ENCODE measurements around the gene ACTR1A.

ACTR1A gene

DNA sequence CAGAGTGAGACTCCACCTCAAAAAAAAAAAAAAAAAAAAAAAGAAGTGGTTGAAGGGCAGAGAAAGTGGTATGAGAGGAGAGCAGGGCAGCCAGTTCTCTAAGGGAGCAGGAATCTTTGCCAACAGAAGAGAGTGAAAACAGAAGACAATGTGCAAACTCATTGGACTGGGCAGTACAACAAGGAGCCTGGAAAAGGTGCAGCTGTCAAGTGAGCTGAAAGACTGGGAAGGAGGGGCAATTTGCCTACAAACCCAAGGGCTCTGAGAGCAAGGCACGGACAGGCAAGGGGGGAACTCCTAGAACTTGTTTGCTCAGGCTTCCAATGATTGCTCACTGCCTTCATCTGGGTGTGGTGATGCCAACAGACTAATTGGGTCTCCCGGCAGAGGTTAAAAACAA lies 9.5 kb downstream of the ACTR1A start:
- CTCF ChIA-PET: no interaction called here
- POLR2A ChIA-PET: no interaction called here
- peak; percentile 65 for TF ChIP-seq ZNF384 (IDR thresholded peaks at IDR 0.05)
- no peak for TF ChIP-seq L3MBTL2 (conservative IDR thresholded peaks at IDR 0.05)
- DNase-seq (ENCODE audit: extremely low spot score): no peak

DNA sequence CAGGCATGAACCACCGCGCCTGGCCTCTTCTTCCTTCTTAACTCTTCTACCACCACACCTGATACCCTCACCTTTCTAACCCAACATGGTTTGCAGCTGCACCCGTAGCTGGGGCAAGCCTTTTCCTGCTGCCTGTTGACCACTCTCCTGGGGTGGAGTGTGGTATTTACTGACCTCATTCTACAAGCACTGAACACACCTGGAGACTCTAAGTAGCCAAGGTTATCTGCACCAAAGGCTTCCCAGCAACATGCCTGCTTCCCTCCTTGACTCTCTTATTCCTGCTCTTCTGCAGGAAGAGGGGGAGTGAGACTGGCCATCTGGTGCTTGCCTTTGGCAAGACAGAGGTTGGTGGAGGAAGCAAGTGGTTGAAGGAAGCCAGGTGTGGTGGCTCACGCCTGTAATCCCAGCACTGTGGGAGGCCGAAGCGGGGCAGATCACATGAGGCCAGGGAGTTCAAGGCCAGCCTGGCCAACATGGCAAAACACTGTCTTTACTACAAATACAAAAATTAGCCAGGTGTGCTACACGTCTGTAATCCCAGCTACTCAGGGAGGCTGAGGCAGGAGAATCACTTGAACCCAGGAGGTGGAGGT lies 10.1 kb downstream of the ACTR1A start:
- CTCF ChIA-PET: no interaction called here
- TF ChIP-seq NFRKB (IDR thresholded peaks at IDR 0.05) (no peak), FOXK2 (IDR thresholded peaks at IDR 0.05) (no peak), ZNF384 (IDR thresholded peaks at IDR 0.05) (no peak), FOXM1 (IDR thresholded peaks at IDR 0.05; ENCODE audit: borderline replicate concordance) (no peak), LEF1 (IDR thresholded peaks at IDR 0.05; ENCODE audit: borderline replicate concordance) (no peak), ARNT (IDR thresholded peaks at IDR 0.05) (no peak), L3MBTL2 (conservative IDR thresholded peaks at IDR 0.05) (no peak), CTBP1 (IDR thresholded peaks at IDR 0.05; ENCODE audit: borderline replicate concordance) (no peak), TARDBP (IDR thresholded peaks at IDR 0.05) (no peak), SP1 (IDR thresholded peaks at IDR 0.05) (no peak), FOXA1 (IDR thresholded peaks at IDR 0.05) (no peak)
- DNase-seq (ENCODE audit: extremely low spot score): no peak
- POLR2A ChIA-PET: no interaction called here

DNA sequence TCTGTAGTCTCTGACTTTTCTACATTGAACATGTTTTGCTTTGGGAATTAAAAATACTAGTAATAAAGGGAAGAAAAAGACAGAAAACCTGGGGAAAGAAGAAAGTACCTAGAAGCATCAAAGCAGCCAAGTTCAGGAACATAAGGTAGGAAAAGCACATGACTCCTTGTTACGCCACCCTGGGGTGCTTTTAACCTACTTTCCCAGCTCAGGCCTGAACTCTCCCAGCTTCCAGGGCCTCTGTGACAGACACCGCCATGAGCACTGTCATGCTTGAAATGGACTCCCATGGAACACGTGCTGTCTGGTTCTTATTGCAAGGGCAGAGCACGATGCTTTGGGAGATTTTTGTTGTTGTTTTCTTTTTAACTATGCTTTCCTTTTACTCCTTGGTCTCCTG lies 11.4 kb downstream of the ACTR1A start:
- TF ChIP-seq TARDBP (IDR thresholded peaks at IDR 0.05) (no peak), L3MBTL2 (conservative IDR thresholded peaks at IDR 0.05) (no peak), HDGF (IDR thresholded peaks at IDR 0.05; ENCODE audit: borderline replicate concordance) (no peak)
- no peak for DNase-seq (ENCODE audit: extremely low spot score)
- POLR2A ChIA-PET: no interaction called here
- CTCF ChIA-PET: no interaction called here

DNA sequence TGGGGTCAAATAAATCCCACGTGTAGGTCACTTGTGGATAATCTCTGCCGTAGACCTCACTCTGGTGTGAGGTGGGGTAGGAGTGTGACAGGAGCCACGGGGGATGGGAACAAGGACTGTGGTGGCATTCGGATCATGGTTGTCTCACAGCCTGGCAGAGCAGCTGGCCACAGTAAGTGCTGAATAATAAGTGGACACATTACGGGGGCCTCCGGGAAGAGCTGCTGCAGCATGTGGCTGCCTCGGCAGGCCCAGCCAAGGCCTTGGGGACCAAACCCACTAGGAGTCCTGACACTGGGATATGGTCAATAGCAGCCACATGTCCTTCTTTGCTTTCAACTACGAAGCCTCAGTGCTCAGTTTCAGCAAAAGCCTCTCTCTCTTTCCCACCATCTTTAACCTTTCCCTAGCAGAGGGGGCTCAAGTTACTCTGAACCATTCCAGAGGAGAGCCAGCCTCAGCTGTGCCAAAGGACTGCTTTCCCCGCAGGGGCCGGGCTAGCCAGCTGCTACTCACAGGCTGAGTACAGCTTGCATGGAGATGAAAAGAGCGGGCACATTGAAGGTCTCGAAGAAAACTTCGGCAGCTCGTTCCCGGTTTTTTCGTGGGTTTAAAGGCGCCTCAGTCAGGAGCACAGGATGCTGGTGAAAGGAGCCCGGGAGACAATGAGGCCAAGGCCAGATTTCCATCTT lies 17.3 kb downstream of the ACTR1A start:
- DNase-seq (ENCODE audit: extremely low spot score): no peak
- CTCF ChIA-PET: no interaction called here
- TF ChIP-seq SP1 (IDR thresholded peaks at IDR 0.05) (no peak), ARNT (IDR thresholded peaks at IDR 0.05) (no peak), L3MBTL2 (conservative IDR thresholded peaks at IDR 0.05) (no peak), LEF1 (IDR thresholded peaks at IDR 0.05; ENCODE audit: borderline replicate concordance) (no peak), HDGF (IDR thresholded peaks at IDR 0.05; ENCODE audit: borderline replicate concordance) (no peak), CTBP1 (IDR thresholded peaks at IDR 0.05; ENCODE audit: borderline replicate concordance) (no peak), FOXK2 (IDR thresholded peaks at IDR 0.05) (no peak), ZNF384 (IDR thresholded peaks at IDR 0.05) (no peak), BHLHE40 (IDR thresholded peaks at IDR 0.05; ENCODE audit: borderline replicate concordance) (no peak), FOXA1 (IDR thresholded peaks at IDR 0.05) (no peak), SUZ12 (IDR thresholded peaks at IDR 0.05) (no peak), FOXM1 (IDR thresholded peaks at IDR 0.05; ENCODE audit: borderline replicate concordance) (no peak), TARDBP (IDR thresholded peaks at IDR 0.05) (no peak), ELF4 (IDR thresholded peaks at IDR 0.05) (no peak)
- TF ChIP-seq, protein P1, sequence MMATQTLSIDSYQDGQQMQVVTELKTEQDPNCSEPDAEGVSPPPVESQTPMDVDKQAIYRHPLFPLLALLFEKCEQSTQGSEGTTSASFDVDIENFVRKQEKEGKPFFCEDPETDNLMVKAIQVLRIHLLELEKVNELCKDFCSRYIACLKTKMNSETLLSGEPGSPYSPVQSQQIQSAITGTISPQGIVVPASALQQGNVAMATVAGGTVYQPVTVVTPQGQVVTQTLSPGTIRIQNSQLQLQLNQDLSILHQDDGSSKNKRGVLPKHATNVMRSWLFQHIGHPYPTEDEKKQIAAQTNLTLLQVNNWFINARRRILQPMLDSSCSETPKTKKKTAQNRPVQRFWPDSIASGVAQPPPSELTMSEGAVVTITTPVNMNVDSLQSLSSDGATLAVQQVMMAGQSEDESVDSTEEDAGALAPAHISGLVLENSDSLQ (IDR thresholded peaks at IDR 0.05): no peak
- POLR2A ChIA-PET: no interaction called here

DNA sequence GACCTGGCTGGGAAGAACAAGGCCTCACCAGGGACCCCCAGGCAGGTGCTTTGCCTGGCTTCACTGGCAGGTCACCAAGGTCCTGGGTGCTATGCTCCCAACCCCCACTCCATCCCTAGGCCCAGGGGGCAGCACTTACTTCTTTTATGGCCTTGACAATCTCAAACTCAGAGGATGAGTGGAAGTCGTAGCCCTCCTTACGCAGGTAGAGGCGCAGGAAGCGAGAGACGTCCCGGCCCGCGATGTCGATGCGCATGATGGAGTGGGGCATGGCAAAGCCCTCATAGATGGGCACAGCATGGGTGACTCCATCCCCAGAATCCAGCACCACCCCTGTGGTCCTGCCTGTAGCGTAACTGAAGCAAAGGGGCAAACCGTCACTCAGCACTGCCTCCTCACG lies 18.5 kb downstream of the ACTR1A start:
- no peak for TF ChIP-seq TARDBP (IDR thresholded peaks at IDR 0.05)
- TF ChIP-seq BHLHE40 (IDR thresholded peaks at IDR 0.05; ENCODE audit: borderline replicate concordance): no peak
- TF ChIP-seq NFRKB (IDR thresholded peaks at IDR 0.05): no peak
- TF ChIP-seq SP1 (IDR thresholded peaks at IDR 0.05): no peak
- no peak for TF ChIP-seq CTBP1 (IDR thresholded peaks at IDR 0.05; ENCODE audit: borderline replicate concordance)
- TF ChIP-seq FOXA1 (IDR thresholded peaks at IDR 0.05): no peak
- no peak for TF ChIP-seq ELF4 (IDR thresholded peaks at IDR 0.05)
- no peak for DNase-seq (ENCODE audit: extremely low spot score)
- POLR2A ChIA-PET: no interaction called here
- CTCF ChIA-PET: interaction anchor here (0.6 kb wide), 2 partner anchors 17 to 176 kb away, joined by 3 read pairs; no protein-coding TSS in a partner anchor

DNA sequence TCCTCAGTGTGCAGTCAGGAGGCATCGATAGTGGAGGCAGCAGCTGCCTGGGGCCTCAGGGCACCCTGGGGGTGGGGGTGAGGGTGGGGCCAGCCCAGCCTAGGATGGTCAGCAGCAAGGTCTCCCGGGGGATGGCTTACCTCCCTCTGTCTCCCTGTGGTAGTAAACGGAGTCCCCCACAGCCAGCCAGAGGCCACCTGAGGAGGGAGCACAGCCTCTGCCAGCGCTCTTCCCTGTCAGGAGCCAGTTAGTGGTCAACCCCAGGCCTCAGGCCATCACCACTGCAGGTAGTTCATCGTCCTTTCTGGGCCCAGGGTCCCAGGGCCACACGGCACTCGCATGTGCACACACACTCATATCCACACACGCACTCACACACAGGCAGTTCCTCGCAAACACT lies 22.1 kb downstream of the ACTR1A start:
- ChIA-PET POLR2A (interaction anchor here (0.7 to 1.8 kb wide), 4 partner anchors 29 to 104 kb away, joined by 3 to 6 read pairs (median 4); partner anchors contain the start of gene C10orf95), CTCF (interaction anchor here (0.9 to 2.0 kb wide), 3 partner anchors 29 to 102 kb away, joined by 3 to 8 read pairs (median 7); partner anchors contain the start of gene C10orf95)
- no peak for DNase-seq (ENCODE audit: extremely low spot score)
- TF ChIP-seq CTBP1 (IDR thresholded peaks at IDR 0.05; ENCODE audit: borderline replicate concordance): no peak
- no peak for TF ChIP-seq SUZ12 (IDR thresholded peaks at IDR 0.05)
- no peak for TF ChIP-seq FOXK2 (IDR thresholded peaks at IDR 0.05)
- TF ChIP-seq FOXM1 (IDR thresholded peaks at IDR 0.05; ENCODE audit: borderline replicate concordance): no peak
- no peak for TF ChIP-seq ARNT (IDR thresholded peaks at IDR 0.05)
- TF ChIP-seq SP1 (IDR thresholded peaks at IDR 0.05): no peak
- no peak for TF ChIP-seq NFRKB (IDR thresholded peaks at IDR 0.05)
- TF ChIP-seq ELF4 (IDR thresholded peaks at IDR 0.05): no peak

DNA sequence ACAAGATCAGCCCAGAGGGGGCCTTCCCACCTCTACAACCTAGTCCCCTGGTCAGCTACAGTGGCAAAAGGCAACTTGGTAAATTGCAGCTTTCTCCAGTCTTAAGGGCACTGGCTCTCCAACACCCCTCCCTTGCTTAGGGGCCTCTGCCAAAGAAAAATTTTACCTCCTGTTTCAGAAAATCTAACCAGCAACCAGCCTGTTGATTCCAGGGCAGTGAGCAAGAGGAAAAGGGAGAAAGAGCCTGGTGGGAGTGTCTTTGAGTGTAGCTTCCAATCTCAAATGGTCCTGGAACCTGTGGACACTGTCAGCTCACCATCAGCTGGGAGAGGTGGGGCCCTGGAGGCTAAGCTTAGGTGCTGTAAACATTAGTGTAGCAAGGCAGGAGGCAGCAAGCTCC lies 22.9 kb downstream of the ACTR1A start:
- POLR2A ChIA-PET: interaction anchor here (0.7 to 1.8 kb wide), 7 partner anchors 18 to 104 kb away, joined by 3 to 6 read pairs (median 4); partner anchors contain the start of gene C10orf95
- no peak for DNase-seq (ENCODE audit: extremely low spot score)
- TF ChIP-seq FOXA1 (IDR thresholded peaks at IDR 0.05) (no peak), SP1 (IDR thresholded peaks at IDR 0.05) (no peak), TARDBP (IDR thresholded peaks at IDR 0.05) (no peak), L3MBTL2 (conservative IDR thresholded peaks at IDR 0.05) (no peak), CTBP1 (IDR thresholded peaks at IDR 0.05; ENCODE audit: borderline replicate concordance) (no peak), SUZ12 (IDR thresholded peaks at IDR 0.05) (no peak), FOXM1 (IDR thresholded peaks at IDR 0.05; ENCODE audit: borderline replicate concordance) (no peak), NFRKB (IDR thresholded peaks at IDR 0.05) (no peak), HDGF (IDR thresholded peaks at IDR 0.05; ENCODE audit: borderline replicate concordance) (no peak), FOXK2 (IDR thresholded peaks at IDR 0.05) (no peak), ZNF384 (IDR thresholded peaks at IDR 0.05) (no peak), BHLHE40 (IDR thresholded peaks at IDR 0.05; ENCODE audit: borderline replicate concordance) (no peak), LEF1 (IDR thresholded peaks at IDR 0.05; ENCODE audit: borderline replicate concordance) (no peak)
- TF ChIP-seq, protein P1 (IDR thresholded peaks at IDR 0.05): no peak
- CTCF ChIA-PET: interaction anchor here (0.8 to 2.0 kb wide), 9 partner anchors 17 to 104 kb away, joined by 3 to 8 read pairs (median 4); partner anchors contain the start of genes C10orf95 and NFKB2

All from HEK293T (cell line).